ENCODE measurements around the gene SREBF1. TPM values are rescaled to one million over a fixed set of nuclear protein-coding genes. Genes with fewer than 3 reads are reported as not detected.
"Not testable (repeated sequence)": the region's sequence is repeated elsewhere in the genome, so short reads cannot be mapped to it uniquely, and the experiment has no call there.

Gene SREBF1
- total RNA-seq, 2 donors from 2014 or later = 55.8 to 73.5 TPM

GRCh38 chr17:17810895-17811248 is 25.9 kb downstream of the SREBF1 start:
- Mint-ChIP-seq H3K9me3 (no peaks in the 10 kb centered on the region), H3K4me1 (ENCODE audit: low read depth in 2 of 2) (peaks cover 12 to 16% of the 10 kb centered on the region in 2 donors), H3K27ac (no peak overlapping the region), H3K36me3 (no peaks in the 10 kb centered on the region), H3K27me3 (no peaks in the 10 kb centered on the region), H3K4me3 (no peak overlapping the region)
- no peak for DNase-seq (ENCODE audit: low spot score)
- ATAC-seq = no peak

- no peak for ATAC-seq
- no peaks in the 10 kb centered on the region for H3K9me3 Mint-ChIP-seq
- no peaks in the 10 kb centered on the region for H3K27me3 Mint-ChIP-seq
- H3K4me3 Mint-ChIP-seq = no peak overlapping the region
- H3K4me1 Mint-ChIP-seq (ENCODE audit: low read depth in 2 of 2) = peaks cover 13 to 18% of the 10 kb centered on the region in 2 donors
- H3K36me3 Mint-ChIP-seq = no peaks in the 10 kb centered on the region
- no peak for DNase-seq (ENCODE audit: low spot score)
- H3K27ac Mint-ChIP-seq = no peak overlapping the region
Measured at GRCh38 chr17:17810084-17810894, 26.5 kb downstream of the SREBF1 start.

DNA sequence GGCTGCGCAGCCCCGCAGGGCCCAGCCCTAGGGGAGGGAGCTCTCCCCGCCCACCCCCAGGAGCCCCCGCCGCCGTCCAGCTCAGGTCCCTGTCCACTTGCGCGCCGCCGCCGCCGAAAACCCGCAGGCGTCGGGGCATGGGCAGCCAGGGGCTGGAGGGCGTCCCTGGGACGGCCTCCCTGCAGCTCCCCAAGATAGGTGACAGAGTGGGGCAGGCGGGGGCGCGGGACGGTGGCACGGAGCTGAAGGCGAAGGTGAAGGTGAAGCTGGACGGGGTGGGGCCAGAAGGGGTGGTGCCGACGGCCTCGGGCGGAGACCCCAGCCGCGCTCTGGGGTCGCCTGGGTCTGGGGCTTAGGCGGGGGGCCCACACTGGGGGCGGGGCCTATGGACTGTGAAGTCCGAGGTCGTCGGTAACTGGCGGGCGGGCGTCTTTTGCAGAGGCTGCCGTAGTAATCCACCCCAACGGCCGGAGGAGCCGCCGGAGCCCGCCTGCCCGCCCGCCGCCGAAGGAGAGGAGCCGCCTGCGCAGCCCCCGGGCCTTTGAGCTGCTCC is 27.2 kb downstream of the SREBF1 start:
- ATAC-seq (peak in 1 of 2 donors; percentile 1), DNase-seq (ENCODE audit: low spot score) (no peak)
- Mint-ChIP-seq H3K4me1 (ENCODE audit: low read depth in 2 of 2) (peaks cover 13 to 18% of the 10 kb centered on the region in 2 donors), H3K27ac (no peak overlapping the region), H3K36me3 (no peaks in the 10 kb centered on the region), H3K9me3 (no peaks in the 10 kb centered on the region), H3K4me3 (no peak overlapping the region), H3K27me3 (no peaks in the 10 kb centered on the region)

DNA sequence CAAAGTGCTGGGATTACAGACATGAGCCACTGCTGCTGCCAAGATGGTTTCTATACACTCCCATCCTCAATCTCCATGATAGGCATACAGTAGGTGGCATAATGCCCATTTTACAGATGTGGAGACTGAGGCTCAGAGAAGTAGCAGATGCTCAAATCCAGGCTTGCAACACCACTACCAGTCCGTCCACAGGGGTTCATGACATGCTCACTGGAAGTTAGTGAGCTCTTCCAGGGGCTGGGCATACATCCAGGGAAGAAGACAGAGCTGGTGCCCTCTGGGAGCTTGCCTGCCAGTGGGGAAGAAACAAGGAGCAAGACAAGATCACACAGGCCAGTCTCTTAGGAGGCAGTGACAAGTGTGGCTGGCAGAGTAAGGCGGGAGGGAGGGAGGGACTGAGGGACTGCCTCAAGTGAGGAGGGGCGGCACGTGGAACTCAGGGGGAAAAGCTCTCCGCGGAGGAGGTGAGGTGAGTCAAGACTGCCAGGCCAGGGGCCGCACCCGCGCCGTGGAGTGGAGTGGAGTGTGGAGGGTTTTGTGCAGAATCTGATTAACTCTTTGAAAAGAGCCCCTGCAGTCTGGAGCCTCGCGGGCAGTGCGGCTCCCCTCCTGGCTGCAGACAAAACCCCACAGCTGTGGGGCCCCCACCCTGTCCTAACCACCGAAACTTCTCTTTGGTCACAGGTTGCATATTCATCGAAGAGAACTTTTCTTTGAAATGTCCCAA is 27.9 kb downstream of the SREBF1 start:
- Mint-ChIP-seq H3K36me3 (no peaks in the 10 kb centered on the region), H3K27me3 (no peaks in the 10 kb centered on the region), H3K9me3 (no peaks in the 10 kb centered on the region), H3K4me1 (ENCODE audit: low read depth in 2 of 2) (peaks cover 13 to 18% of the 10 kb centered on the region in 2 donors), H3K4me3 (peak overlapping the region; percentile 49), H3K27ac (no peak overlapping the region)
- ATAC-seq (peak; percentile 29 to 50), DNase-seq (ENCODE audit: low spot score) (no peak)

DNA sequence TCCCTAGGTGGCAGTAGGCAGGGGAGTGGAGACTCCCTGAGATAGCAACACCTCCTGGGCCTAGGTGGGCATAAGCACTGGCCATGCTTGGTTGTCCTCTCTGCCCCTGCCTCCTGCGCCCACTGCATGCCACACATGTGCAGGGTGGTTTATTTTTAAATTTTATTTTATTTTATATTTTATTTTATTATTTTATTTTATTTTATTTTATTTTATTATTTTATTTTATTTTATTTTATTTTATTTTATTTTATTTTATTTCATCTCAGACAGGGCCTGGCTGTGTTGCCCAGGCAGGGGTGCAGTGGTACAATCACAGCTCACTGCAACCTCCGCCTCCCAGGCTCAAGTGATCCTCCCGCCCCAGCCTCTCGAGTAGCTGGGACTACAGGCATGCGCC is 28.6 kb downstream of the SREBF1 start:
- H3K4me3 Mint-ChIP-seq; H3K9me3 Mint-ChIP-seq; H3K27me3 Mint-ChIP-seq; DNase-seq (ENCODE audit: low spot score); H3K27ac Mint-ChIP-seq; H3K36me3 Mint-ChIP-seq; ATAC-seq: not testable (repeated sequence)
- peaks cover 13 to 18% of the 10 kb centered on the region in 2 donors for H3K4me1 Mint-ChIP-seq (ENCODE audit: low read depth in 2 of 2)

GRCh38 chr17:17807440-17807839 is 29.3 kb downstream of the SREBF1 start:
- DNase-seq (ENCODE audit: low spot score) = no peak
- no peaks in the 10 kb centered on the region for H3K9me3 Mint-ChIP-seq
- no peak overlapping the region for H3K4me3 Mint-ChIP-seq
- H3K4me1 Mint-ChIP-seq (ENCODE audit: low read depth in 2 of 2) = peaks cover 13 to 18% of the 10 kb centered on the region in 2 donors
- H3K36me3 Mint-ChIP-seq = no peaks in the 10 kb centered on the region
- no peak for ATAC-seq
- H3K27me3 Mint-ChIP-seq = no peaks in the 10 kb centered on the region
- H3K27ac Mint-ChIP-seq = no peak overlapping the region

GRCh38 chr17:17806611-17807274 is 30.0 kb downstream of the SREBF1 start:
- H3K9me3 Mint-ChIP-seq = no peaks in the 10 kb centered on the region
- DNase-seq (ENCODE audit: low spot score) (no peak), ATAC-seq (no peak)
- H3K36me3 Mint-ChIP-seq = no peaks in the 10 kb centered on the region
- H3K4me3 Mint-ChIP-seq = no peak overlapping the region
- H3K27ac Mint-ChIP-seq = no peak overlapping the region
- peaks cover 13 to 20% of the 10 kb centered on the region in 2 donors for H3K4me1 Mint-ChIP-seq (ENCODE audit: low read depth in 2 of 2)
- H3K27me3 Mint-ChIP-seq = no peaks in the 10 kb centered on the region

- no peak overlapping the region for H3K27ac Mint-ChIP-seq
- H3K4me1 Mint-ChIP-seq (ENCODE audit: low read depth in 2 of 2) = peaks cover 13 to 18% of the 10 kb centered on the region in 2 donors
- no peaks in the 10 kb centered on the region for H3K36me3 Mint-ChIP-seq
- no peak for ATAC-seq
- H3K4me3 Mint-ChIP-seq = no peak overlapping the region
- no peak for DNase-seq (ENCODE audit: low spot score)
- no peaks in the 10 kb centered on the region for H3K27me3 Mint-ChIP-seq
- H3K9me3 Mint-ChIP-seq = no peaks in the 10 kb centered on the region
Measured at GRCh38 chr17:17806035-17806434, 30.8 kb downstream of the SREBF1 start.

- no peaks in the 10 kb centered on the region for H3K36me3 Mint-ChIP-seq
- no peak overlapping the region for H3K4me3 Mint-ChIP-seq
- ATAC-seq = no peak
Measured at GRCh38 chr17:17805575-17805974, 31.2 kb downstream of the SREBF1 start.

DNA sequence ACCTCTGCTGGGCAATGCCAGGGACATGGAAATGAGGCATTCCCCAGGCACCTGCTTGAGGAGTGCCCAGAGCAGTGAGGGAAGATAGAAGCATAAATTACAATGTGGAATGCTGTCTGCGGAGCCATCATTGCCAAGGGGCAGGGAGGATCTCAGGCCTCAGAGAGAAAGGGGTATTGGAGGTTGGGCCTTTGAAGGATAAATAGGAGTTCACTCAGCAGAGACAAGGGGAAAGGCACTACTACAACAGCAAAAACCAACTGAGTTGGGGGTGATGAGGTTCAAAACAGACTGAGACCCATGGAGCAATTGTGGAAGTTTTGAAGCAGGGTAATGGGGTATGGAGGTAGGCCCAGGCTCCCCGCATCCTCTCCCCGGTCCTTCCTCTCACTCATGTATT is 32.8 kb downstream of the SREBF1 start:
- H3K36me3 Mint-ChIP-seq = no peaks in the 10 kb centered on the region
- ATAC-seq = no peak
- H3K27me3 Mint-ChIP-seq = no peaks in the 10 kb centered on the region

More at GRCh38 chr17:17805575-17805974, 31.2 kb downstream of the SREBF1 start:
- Mint-ChIP-seq H3K27ac (peak overlapping the region in 1 of 2 donors; percentile 47), H3K27me3 (no peaks in the 10 kb centered on the region), H3K9me3 (no peaks in the 10 kb centered on the region), H3K4me1 (ENCODE audit: low read depth in 2 of 2) (peaks cover 13 to 18% of the 10 kb centered on the region in 2 donors)
- no peak for DNase-seq (ENCODE audit: low spot score)

GRCh38 chr17:17801800-17802481 is 34.8 kb downstream of the SREBF1 start:
- peaks cover 6 to 19% of the 10 kb centered on the region in 2 donors for H3K4me1 Mint-ChIP-seq (ENCODE audit: low read depth in 2 of 2)
- no peaks in the 10 kb centered on the region for H3K9me3 Mint-ChIP-seq
- ATAC-seq (no peak), DNase-seq (ENCODE audit: low spot score) (no peak)
- no peak overlapping the region for H3K4me3 Mint-ChIP-seq
- H3K36me3 Mint-ChIP-seq = no peaks in the 10 kb centered on the region
- H3K27ac Mint-ChIP-seq = no peak overlapping the region
- no peaks in the 10 kb centered on the region for H3K27me3 Mint-ChIP-seq

More for the DNA sequence above, 32.8 kb downstream of the SREBF1 start:
- no peak for DNase-seq (ENCODE audit: low spot score)
- peaks cover 11 to 23% of the 10 kb centered on the region in 2 donors for H3K4me1 Mint-ChIP-seq (ENCODE audit: low read depth in 2 of 2)
- H3K27ac Mint-ChIP-seq = no peak overlapping the region
- H3K9me3 Mint-ChIP-seq = no peaks in the 10 kb centered on the region
- no peak overlapping the region for H3K4me3 Mint-ChIP-seq

DNA sequence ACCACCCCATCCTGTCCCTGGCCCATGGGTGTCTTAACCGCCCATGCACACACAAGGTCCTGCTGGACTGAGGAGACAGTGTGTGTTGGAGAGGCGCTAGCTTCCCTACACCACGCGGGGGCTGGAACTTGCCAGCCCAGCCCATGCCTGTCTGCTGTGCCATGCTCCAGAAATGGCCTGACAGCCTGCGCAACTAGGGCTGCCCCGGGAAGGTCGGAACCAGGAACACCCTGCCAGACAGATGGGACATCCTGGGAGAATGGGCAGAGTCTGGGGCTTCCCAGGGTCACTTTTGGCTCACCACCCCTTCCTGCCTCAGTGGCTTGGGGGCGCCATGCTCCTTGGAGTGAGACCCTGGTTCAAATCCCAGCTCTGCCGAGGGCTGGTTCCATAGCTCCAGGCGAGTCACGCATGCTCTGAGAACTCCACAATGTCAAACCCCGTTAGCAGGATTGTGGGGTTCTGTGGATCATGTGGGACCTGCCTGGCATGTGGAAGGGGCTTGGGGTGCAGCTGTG is 36.2 kb downstream of the SREBF1 start:
- ATAC-seq (no peak), DNase-seq (ENCODE audit: low spot score) (no peak)
- H3K27ac Mint-ChIP-seq = no peak overlapping the region
- no peaks in the 10 kb centered on the region for H3K36me3 Mint-ChIP-seq
- no peaks in the 10 kb centered on the region for H3K9me3 Mint-ChIP-seq
- no peaks in the 10 kb centered on the region for H3K27me3 Mint-ChIP-seq
- peaks cover 0 to 11% of the 10 kb centered on the region in 2 donors for H3K4me1 Mint-ChIP-seq (ENCODE audit: low read depth in 2 of 2)
- no peak overlapping the region for H3K4me3 Mint-ChIP-seq
